GM12875 (cell line): ENCODE measurements around the gene MOV10L1.

Source experiments
- H3K4me3 ChIP-seq: one replicate; pipeline ENCODE4 v1.5.1; 2011; ENCODE audit warnings: low read depth, low read length, control low read depth
- CTCF ChIP-seq: IDR thresholded peaks from 2 replicates; pipeline ENCODE4 v1.5.1; 2011; ENCODE audit warnings: low read depth, mild to moderate bottlenecking, control low read depth, inconsistent platforms, low read length, moderate library complexity, borderline replicate concordance; ENCODE audit not compliant: insufficient read depth

MOV10L1 gene

DNA sequence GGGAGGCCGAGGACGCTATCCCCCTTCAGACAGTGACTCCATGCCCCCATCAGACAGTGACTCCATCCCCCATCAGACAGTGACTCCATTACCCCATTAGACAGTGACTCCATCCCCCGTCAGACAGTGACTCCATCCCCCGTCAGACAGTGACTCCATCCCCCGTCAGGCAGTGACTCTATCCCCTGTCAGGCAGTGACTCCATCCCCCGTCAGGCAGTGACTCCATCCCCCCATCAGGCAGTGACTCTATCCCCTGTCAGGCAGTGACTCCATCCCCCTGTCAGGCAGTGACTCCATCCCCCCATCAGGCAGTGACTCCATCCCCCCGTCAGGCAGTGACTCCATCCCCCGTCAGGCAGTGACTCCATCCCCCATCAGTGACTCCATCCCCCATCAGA, 22.6 kb upstream of the MOV10L1 start:
- no peak overlapping the region for H3K4me3 ChIP-seq
- no peak for TF ChIP-seq CTCF

- no peak overlapping the region for H3K4me3 ChIP-seq
- no peak for TF ChIP-seq CTCF
Measured at GRCh38 chr22:50068096-50068495, 21.7 kb upstream of the MOV10L1 start.

- TF ChIP-seq CTCF: no peak
- H3K4me3 ChIP-seq: no peak overlapping the region
Measured at GRCh38 chr22:50070366-50070765, 19.4 kb upstream of the MOV10L1 start.

DNA sequence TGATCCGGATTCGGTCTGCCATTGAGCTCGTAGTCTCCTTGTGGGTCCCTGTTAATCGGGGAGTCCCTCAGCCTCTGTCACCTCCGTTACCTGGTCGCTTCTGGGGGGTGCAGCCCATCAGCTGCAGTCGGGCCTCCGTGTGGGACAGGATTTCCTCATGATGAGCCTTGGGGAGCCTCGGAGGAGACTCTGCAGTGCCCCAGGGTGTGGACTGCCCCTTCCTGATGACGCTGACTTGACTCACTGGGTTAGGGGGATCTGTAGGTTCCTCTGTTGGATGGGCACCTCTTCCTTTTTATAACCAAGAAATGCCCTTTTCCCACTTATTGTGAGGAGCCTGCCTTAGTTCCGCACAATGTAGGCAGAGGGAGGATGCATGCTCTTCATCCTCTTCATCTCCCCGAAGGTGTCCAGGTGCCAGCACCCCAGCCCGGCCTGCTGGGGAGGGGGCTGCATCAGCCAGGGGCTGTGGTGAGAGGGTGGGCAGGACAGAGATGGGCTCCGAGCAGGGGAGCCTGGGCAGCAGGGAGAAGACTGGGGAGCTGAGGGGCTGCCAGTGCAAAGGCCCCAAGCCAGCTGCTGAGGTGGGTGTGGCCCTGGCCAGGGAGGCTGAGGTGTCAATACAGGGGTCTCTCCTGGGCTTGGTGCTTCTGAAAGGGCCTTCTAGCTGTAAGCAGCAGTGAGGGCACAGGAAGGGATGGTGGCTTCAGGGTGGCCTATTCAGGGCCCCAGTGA, 18.2 kb upstream of the MOV10L1 start:
- H3K4me3 ChIP-seq: no peak overlapping the region
- TF ChIP-seq CTCF: no peak

- TF ChIP-seq CTCF: no peak
- no peak overlapping the region for H3K4me3 ChIP-seq
Measured at GRCh38 chr22:50072167-50072555, 17.6 kb upstream of the MOV10L1 start.

- H3K4me3 ChIP-seq: no peak overlapping the region
- no peak for TF ChIP-seq CTCF
Measured at GRCh38 chr22:50072714-50073538, 16.9 kb upstream of the MOV10L1 start.

DNA sequence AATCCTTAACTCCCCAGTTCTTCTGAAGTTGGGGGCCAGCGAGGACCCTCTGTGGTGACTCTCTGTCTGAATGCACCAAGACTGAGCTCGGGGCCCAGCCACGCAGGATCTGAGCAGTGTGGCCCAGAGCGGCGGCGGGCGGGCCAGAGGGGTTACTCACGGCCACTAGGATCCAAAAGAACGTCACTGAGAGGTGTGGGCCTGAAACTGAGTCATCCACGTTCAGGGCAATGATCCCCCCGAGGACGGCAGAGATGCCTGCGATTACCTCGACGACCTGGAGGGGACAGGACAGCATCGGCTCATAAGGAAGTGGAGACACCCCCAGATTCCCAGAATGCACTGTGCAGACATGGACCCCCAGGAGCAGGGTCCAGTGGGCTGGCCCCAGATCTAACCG, 15.8 kb upstream of the MOV10L1 start:
- no peak overlapping the region for H3K4me3 ChIP-seq
- no peak for TF ChIP-seq CTCF
